ENCODE results near the gene SUSD5.

The SUSD5 gene

GRCh38 chr3:33218446-33219174 lies at the start of gene SUSD5:
Gene SUSD5 (minus strand): TSS chr3:33218810. CDS start chr3:33218797, 13 bp downstream.
- in situ Hi-C loops (cut with MboI; ENCODE audit: low sequenced_read_pairs) = no loop called here

GRCh38 chr3:33260104-33260503 lies 41.5 kb upstream of the SUSD5 start:
- in situ Hi-C loops (cut with MboI; ENCODE audit: low sequenced_read_pairs) = no loop called here

- in situ Hi-C loops (cut with MboI; ENCODE audit: low sequenced_read_pairs) = no loop called here
These were observed 37.6 kb upstream of the SUSD5 start for GRCh38 chr3:33256249-33256648.

- in situ Hi-C loops (cut with MboI; ENCODE audit: low sequenced_read_pairs) = no loop called here
These were observed 32.1 kb upstream of the SUSD5 start for GRCh38 chr3:33250712-33251111.

- in situ Hi-C loops (cut with MboI; ENCODE audit: low sequenced_read_pairs) = no loop called here
These were observed 28.2 kb upstream of the SUSD5 start for GRCh38 chr3:33246786-33247185.

- in situ Hi-C loops (cut with MboI; ENCODE audit: low sequenced_read_pairs) = no loop called here
These were observed 21.7 kb upstream of the SUSD5 start for GRCh38 chr3:33240261-33240660.

- in situ Hi-C loops (cut with MboI; ENCODE audit: low sequenced_read_pairs) = no loop called here
These were observed 20.3 kb upstream of the SUSD5 start for GRCh38 chr3:33238923-33239322.

- in situ Hi-C loops (cut with MboI; ENCODE audit: low sequenced_read_pairs) = no loop called here
These were observed 18.8 kb upstream of the SUSD5 start for GRCh38 chr3:33237439-33237838.

GRCh38 chr3:33236005-33236404 lies 17.4 kb upstream of the SUSD5 start:
- in situ Hi-C loops (cut with MboI; ENCODE audit: low sequenced_read_pairs) = no loop called here

- in situ Hi-C loops (cut with MboI; ENCODE audit: low sequenced_read_pairs) = no loop called here
These were observed 15.3 kb upstream of the SUSD5 start for GRCh38 chr3:33233884-33234283.

- in situ Hi-C loops (cut with MboI; ENCODE audit: low sequenced_read_pairs) = no loop called here
These were observed 13.3 kb upstream of the SUSD5 start for GRCh38 chr3:33231756-33232465.

- in situ Hi-C loops (cut with MboI; ENCODE audit: low sequenced_read_pairs) = no loop called here
These were observed 11.3 kb upstream of the SUSD5 start for GRCh38 chr3:33229947-33230346.

- in situ Hi-C loops (cut with MboI; ENCODE audit: low sequenced_read_pairs) = no loop called here
These were observed 10.5 kb upstream of the SUSD5 start for GRCh38 chr3:33229066-33229465.

- in situ Hi-C loops (cut with MboI; ENCODE audit: low sequenced_read_pairs) = no loop called here
These were observed 2.6 kb upstream of the SUSD5 start for GRCh38 chr3:33221241-33221640.

GRCh38 chr3:33219175-33219487 lies 521 bp upstream of the SUSD5 start:
- in situ Hi-C loops (cut with MboI; ENCODE audit: low sequenced_read_pairs) = no loop called here

GRCh38 chr3:33217866-33218445 lies 654 bp downstream of the SUSD5 start:
- in situ Hi-C loops (cut with MboI; ENCODE audit: low sequenced_read_pairs) = no loop called here

- in situ Hi-C loops (cut with MboI; ENCODE audit: low sequenced_read_pairs) = no loop called here
These were observed 2.9 kb downstream of the SUSD5 start for GRCh38 chr3:33215739-33216138.

- in situ Hi-C loops (cut with MboI; ENCODE audit: low sequenced_read_pairs) = no loop called here
These were observed 6.2 kb downstream of the SUSD5 start for GRCh38 chr3:33212406-33212805.

- in situ Hi-C loops (cut with MboI; ENCODE audit: low sequenced_read_pairs) = no loop called here
These were observed 7.2 kb downstream of the SUSD5 start for GRCh38 chr3:33211444-33211843.

- in situ Hi-C loops (cut with MboI; ENCODE audit: low sequenced_read_pairs) = no loop called here
These were observed 9.3 kb downstream of the SUSD5 start for GRCh38 chr3:33209357-33209756.

GRCh38 chr3:33202711-33203457 lies 15.7 kb downstream of the SUSD5 start:
- in situ Hi-C loops (cut with MboI; ENCODE audit: low sequenced_read_pairs) = no loop called here

- in situ Hi-C loops (cut with MboI; ENCODE audit: low sequenced_read_pairs) = no loop called here
These were observed 17.4 kb downstream of the SUSD5 start for GRCh38 chr3:33201195-33201594.

Measured in HL-60/S4 (cell line).